MM.1S (cell line): Measurements from ENCODE around the gene NPAS1.

Experiments used
- DNase-seq: peaks from one replicate; pipeline ENCODE4 v3.0.0-alpha.2; 2015
- H2AFZ ChIP-seq: fragments of 300-600 bp; sonication (generic); 2 replicates; pipeline ENCODE4 v1.6.0; 2016; ENCODE audit warnings: antibody characterized with exemption, low read length
- H3F3A ChIP-seq: fragments of 300-600 bp; sonication (generic); 2 replicates; pipeline ENCODE4 v1.6.1; 2016; ENCODE audit warnings: mild to moderate bottlenecking, antibody characterized with exemption, low read length, moderate library complexity, mixed read lengths; ENCODE audit not compliant: insufficient read depth
- H3K27ac ChIP-seq: fragments of 300-600 bp; sonication (generic); 2 replicates; pipeline ENCODE4 v1.5.1; 2016; ENCODE audit warnings: mild to moderate bottlenecking, low read length
- H3K27me3 ChIP-seq: fragments of 300-600 bp; sonication (generic); replicated peaks from 2 replicates; pipeline ENCODE4 v1.6.0; 2016; ENCODE audit warnings: low read length; ENCODE audit not compliant: insufficient read depth
- H3K36me3 ChIP-seq: fragments of 300-600 bp; sonication (generic); replicated peaks from 2 replicates; pipeline ENCODE4 v1.6.1; 2016; ENCODE audit warnings: mild to moderate bottlenecking, low read length, mixed read lengths; ENCODE audit not compliant: insufficient read depth
- H3K4me1 ChIP-seq: fragments of 300-600 bp; sonication (generic); 2 replicates; pipeline ENCODE4 v1.6.1; 2016; ENCODE audit warnings: low read length, mixed read lengths
- H3K4me2 ChIP-seq: fragments of 300-600 bp; sonication (generic); 2 replicates; pipeline ENCODE4 v1.6.0; 2016; ENCODE audit warnings: low read depth, low read length
- H3K4me3 ChIP-seq: fragments of 300-600 bp; sonication (generic); 2 replicates; pipeline ENCODE4 v1.5.1; 2016; ENCODE audit warnings: low read length, mixed read lengths
- H3K79me2 ChIP-seq: fragments of 300-600 bp; sonication (generic); 2 replicates; pipeline ENCODE4 v1.6.1; 2016; ENCODE audit warnings: mixed run types, low read length, mixed read lengths
- H3K9ac ChIP-seq: fragments of 300-600 bp; sonication (generic); 2 replicates; pipeline ENCODE4 v1.6.1; 2016; ENCODE audit warnings: low read length, mixed read lengths
- H3K9me2 ChIP-seq: fragments of 300-600 bp; sonication (generic); replicated peaks from 2 replicates; pipeline ENCODE4 v1.6.1; 2016; ENCODE audit warnings: mild to moderate bottlenecking, low read length, mixed read lengths; ENCODE audit not compliant: insufficient read depth
- H3K9me3 ChIP-seq: fragments of 300-600 bp; sonication (generic); replicated peaks from 2 replicates; pipeline ENCODE4 v1.6.1; 2016; ENCODE audit warnings: mild to moderate bottlenecking, low read length, mixed read lengths; ENCODE audit not compliant: insufficient read depth
- H4K20me1 ChIP-seq: fragments of 300-600 bp; sonication (generic); 2 replicates; pipeline ENCODE4 v1.6.1; 2016; ENCODE audit warnings: mild to moderate bottlenecking, low read length, moderate library complexity, mixed read lengths; ENCODE audit not compliant: insufficient read depth
- EZH2 ChIP-seq: fragments of 300-600 bp; sonication (generic); optimal IDR thresholded peaks from 2 replicates; pipeline ENCODE3; 2017; ENCODE audit warnings: low read depth, mild to moderate bottlenecking, antibody characterized with exemption, low read length, mixed read lengths
- EZH2phosphoT487 ChIP-seq: fragments of 300-600 bp; sonication (generic); IDR thresholded peaks from 2 replicates; pipeline ENCODE4 v1.6.1; 2018; ENCODE audit warnings: antibody characterized with exemption, low read length
- TF ChIP-seq, protein P1 (sequence below): fragments of 300-600 bp; sonication (generic); IDR thresholded peaks from 2 replicates; pipeline ENCODE4 v1.5.1; 2016; ENCODE audit warnings: antibody characterized with exemption, low read length, mixed read lengths

The NPAS1 gene

DNA sequence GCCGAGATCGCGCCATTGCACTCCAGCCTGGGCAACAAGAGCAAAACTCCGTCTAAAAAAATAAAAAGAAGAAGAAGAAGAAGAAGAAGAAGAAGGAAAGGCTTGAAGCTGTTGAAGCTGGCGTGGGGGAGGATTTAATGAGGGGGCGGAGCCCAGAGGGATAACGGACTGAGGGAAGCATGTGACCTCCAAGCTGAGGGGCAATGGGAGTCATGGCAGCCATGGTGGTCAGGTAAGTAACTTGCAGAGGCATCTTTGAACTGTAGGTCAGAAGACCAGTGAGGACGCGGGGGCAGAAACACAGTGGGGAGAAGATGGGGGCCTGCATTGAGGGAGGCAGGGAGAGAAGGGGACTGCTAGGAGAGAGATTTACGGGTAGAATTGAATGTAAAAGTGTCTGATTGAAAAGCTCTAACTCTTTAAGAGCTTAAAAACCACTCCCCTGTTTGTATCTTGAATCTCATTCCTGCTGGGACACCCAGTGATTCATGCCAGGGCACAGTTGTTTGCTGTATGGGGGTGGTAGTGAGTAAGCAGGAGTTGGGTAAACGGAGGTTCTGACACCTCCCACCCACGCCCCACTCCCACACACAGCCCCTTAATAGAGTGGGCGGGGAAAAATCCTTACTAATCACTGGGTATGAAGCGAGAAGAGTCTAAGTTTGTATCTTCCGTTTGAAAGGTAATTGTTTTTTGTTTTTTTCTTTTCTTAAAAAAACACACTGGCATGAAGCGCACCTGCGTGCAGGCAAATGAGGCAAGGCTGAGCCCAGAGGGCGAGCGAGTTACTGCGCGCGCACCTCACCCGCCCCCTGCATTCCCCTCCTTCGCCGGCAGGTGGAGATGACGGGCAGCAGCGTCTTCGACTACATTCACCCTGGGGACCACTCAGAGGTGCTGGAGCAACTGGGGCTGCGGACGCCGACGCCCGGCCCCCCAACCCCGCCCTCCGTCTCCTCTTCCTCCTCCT, 15.8 kb downstream of the NPAS1 start:
- no peaks in the 10 kb centered on the region for H3K79me2 ChIP-seq
- peaks cover 3% of the 10 kb centered on the region; the same call in 1 of the 2 replicates for H3K27me3 ChIP-seq
- TF ChIP-seq, protein P1, sequence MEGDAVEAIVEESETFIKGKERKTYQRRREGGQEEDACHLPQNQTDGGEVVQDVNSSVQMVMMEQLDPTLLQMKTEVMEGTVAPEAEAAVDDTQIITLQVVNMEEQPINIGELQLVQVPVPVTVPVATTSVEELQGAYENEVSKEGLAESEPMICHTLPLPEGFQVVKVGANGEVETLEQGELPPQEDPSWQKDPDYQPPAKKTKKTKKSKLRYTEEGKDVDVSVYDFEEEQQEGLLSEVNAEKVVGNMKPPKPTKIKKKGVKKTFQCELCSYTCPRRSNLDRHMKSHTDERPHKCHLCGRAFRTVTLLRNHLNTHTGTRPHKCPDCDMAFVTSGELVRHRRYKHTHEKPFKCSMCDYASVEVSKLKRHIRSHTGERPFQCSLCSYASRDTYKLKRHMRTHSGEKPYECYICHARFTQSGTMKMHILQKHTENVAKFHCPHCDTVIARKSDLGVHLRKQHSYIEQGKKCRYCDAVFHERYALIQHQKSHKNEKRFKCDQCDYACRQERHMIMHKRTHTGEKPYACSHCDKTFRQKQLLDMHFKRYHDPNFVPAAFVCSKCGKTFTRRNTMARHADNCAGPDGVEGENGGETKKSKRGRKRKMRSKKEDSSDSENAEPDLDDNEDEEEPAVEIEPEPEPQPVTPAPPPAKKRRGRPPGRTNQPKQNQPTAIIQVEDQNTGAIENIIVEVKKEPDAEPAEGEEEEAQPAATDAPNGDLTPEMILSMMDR, result peak; percentile 90
- TF ChIP-seq EZH2phosphoT487, result no peak
- H4K20me1 ChIP-seq, result no peaks in the 10 kb centered on the region
- peak overlapping the region; percentile 100 for H3K4me2 ChIP-seq
- peaks cover 4% of the 10 kb centered on the region; the same call in 1 of the 2 replicates for H3K4me1 ChIP-seq
- peak overlapping the region; percentile 95 for H2AFZ ChIP-seq
- H3K9me2 ChIP-seq, result no peaks in the 10 kb centered on the region
- H3K4me3 ChIP-seq, result peak overlapping the region; percentile 74
- H3K9ac ChIP-seq, result peak overlapping the region; percentile 39; the same call in 1 of the 2 replicates
- peaks cover 9% of the 10 kb centered on the region; the same call in 1 of the 2 replicates for H3F3A ChIP-seq
- H3K36me3 ChIP-seq, result no peaks in the 10 kb centered on the region
- H3K27ac ChIP-seq, result no peak overlapping the region
- DNase-seq, result peak; percentile 90
- H3K9me3 ChIP-seq, result no peaks in the 10 kb centered on the region

DNA sequence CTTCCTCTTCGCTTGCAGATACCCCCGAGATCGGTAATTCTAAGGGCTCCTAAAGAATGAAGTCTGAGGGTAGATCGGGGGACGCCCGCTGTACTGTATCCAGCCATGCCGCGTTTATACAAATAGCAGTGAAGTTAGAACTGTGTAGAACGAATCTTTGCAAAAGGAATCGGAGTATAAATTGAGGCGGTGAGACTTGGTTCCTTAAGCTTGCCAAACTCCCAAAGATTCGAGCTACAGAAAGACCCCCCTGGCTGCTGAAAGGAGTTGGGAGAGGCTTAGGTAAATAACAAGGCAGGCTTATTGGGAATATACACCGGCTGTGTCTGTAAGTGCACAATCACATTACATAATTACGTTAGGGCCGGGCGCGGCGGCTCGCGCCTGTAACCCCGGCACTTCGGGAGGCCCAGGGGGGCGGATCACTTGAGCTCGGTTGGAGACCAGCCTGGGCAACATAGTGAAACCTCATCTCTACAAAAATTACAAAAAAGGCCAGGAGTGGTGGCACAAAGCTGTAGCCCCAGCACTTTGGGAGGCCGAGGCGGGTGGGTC, 16.5 kb downstream of the NPAS1 start:
- TF ChIP-seq EZH2phosphoT487, result no peak
- TF ChIP-seq EZH2, result no peak
- TF ChIP-seq, protein P1, result no peak; the same call in 1 of the 2 replicates
- DNase-seq, result peak; percentile 21
- no peaks in the 10 kb centered on the region for H3K9me3 ChIP-seq
- H3K9me2 ChIP-seq, result no peaks in the 10 kb centered on the region
- peaks cover 9% of the 10 kb centered on the region; the same call in 1 of the 2 replicates for H3F3A ChIP-seq
- H3K4me3 ChIP-seq, result peak overlapping the region; percentile 74
- H3K4me1 ChIP-seq, result peaks cover 4% of the 10 kb centered on the region; the same call in 1 of the 2 replicates
- peak overlapping the region; percentile 39; the same call in 1 of the 2 replicates for H3K9ac ChIP-seq
- peak overlapping the region; percentile 100 for H3K4me2 ChIP-seq
- H2AFZ ChIP-seq, result peak overlapping the region; percentile 95
- peaks cover 3% of the 10 kb centered on the region; the same call in 1 of the 2 replicates for H3K27me3 ChIP-seq
- H4K20me1 ChIP-seq, result no peaks in the 10 kb centered on the region
- no peaks in the 10 kb centered on the region for H3K79me2 ChIP-seq
- H3K36me3 ChIP-seq, result no peaks in the 10 kb centered on the region
- H3K27ac ChIP-seq, result no peak overlapping the region

GRCh38 chr19:47037766-47038165, 18.1 kb downstream of the NPAS1 start:
- Histone ChIP-seq H3K9me2 (no peaks in the 10 kb centered on the region), H3K27ac (no peak overlapping the region), H2AFZ (no peak overlapping the region), H3K4me2 (no peak overlapping the region), H3K79me2 (no peaks in the 10 kb centered on the region), H3K9ac (no peak overlapping the region), H4K20me1 (no peaks in the 10 kb centered on the region), H3F3A (peaks cover 9% of the 10 kb centered on the region; the same call in 1 of the 2 replicates), H3K4me1 (peaks cover 4% of the 10 kb centered on the region; the same call in 1 of the 2 replicates), H3K9me3 (no peaks in the 10 kb centered on the region), H3K4me3 (no peak overlapping the region), H3K36me3 (no peaks in the 10 kb centered on the region), H3K27me3 (peaks cover 3% of the 10 kb centered on the region; the same call in 1 of the 2 replicates)
- DNase-seq, result no peak
- no peak for TF ChIP-seq EZH2phosphoT487
- TF ChIP-seq, protein P1, result no peak
- TF ChIP-seq EZH2, result no peak
